Measurements from ENCODE around the gene KCNIP4.

Gene KCNIP4

GRCh38 chr4:20984576-20984836 is 964.1 kb downstream of the KCNIP4 start:
- Histone ChIP-seq H3K9ac (ENCODE audit: low read length) (no peak overlapping the region), H3K36me3 (ENCODE audit: control insufficient read depth, insufficient read depth, low read length) (no peaks in the 10 kb centered on the region), H3K4me3 (ENCODE audit: low read length) (no peak overlapping the region), H3K9me3 (ENCODE audit: control insufficient read depth, low read length) (no peaks in the 10 kb centered on the region), H3K27me3 (ENCODE audit: control insufficient read depth, insufficient read depth, low read length) (peaks cover 7% of the 10 kb centered on the region), H3K4me1 (ENCODE audit: control insufficient read depth, insufficient read depth, low read length) (no peaks in the 10 kb centered on the region)

- no peak overlapping the region for H3K4me3 ChIP-seq (ENCODE audit: low read length)
Observed at GRCh38 chr4:20983763-20984575, 964.6 kb downstream of the KCNIP4 start.

GRCh38 chr4:20982544-20982943 is 966.0 kb downstream of the KCNIP4 start:
- no peak overlapping the region for H3K4me3 ChIP-seq (ENCODE audit: low read length)
- no peaks in the 10 kb centered on the region for H3K4me1 ChIP-seq (ENCODE audit: control insufficient read depth, insufficient read depth, low read length)
- H3K9me3 ChIP-seq (ENCODE audit: control insufficient read depth, low read length): no peaks in the 10 kb centered on the region
- no peaks in the 10 kb centered on the region for H3K36me3 ChIP-seq (ENCODE audit: control insufficient read depth, insufficient read depth, low read length)
- H3K9ac ChIP-seq (ENCODE audit: low read length): no peak overlapping the region
- peaks cover 7% of the 10 kb centered on the region for H3K27me3 ChIP-seq (ENCODE audit: control insufficient read depth, insufficient read depth, low read length)

More at GRCh38 chr4:20983763-20984575, 964.6 kb downstream of the KCNIP4 start:
- no peaks in the 10 kb centered on the region for H3K36me3 ChIP-seq (ENCODE audit: control insufficient read depth, insufficient read depth, low read length)
- no peak overlapping the region for H3K9ac ChIP-seq (ENCODE audit: low read length)
- no peaks in the 10 kb centered on the region for H3K9me3 ChIP-seq (ENCODE audit: control insufficient read depth, low read length)
- H3K27me3 ChIP-seq (ENCODE audit: control insufficient read depth, insufficient read depth, low read length): peaks cover 7% of the 10 kb centered on the region
- no peaks in the 10 kb centered on the region for H3K4me1 ChIP-seq (ENCODE audit: control insufficient read depth, insufficient read depth, low read length)

GRCh38 chr4:20960291-20960690 is 988.3 kb downstream of the KCNIP4 start:
- H3K27me3 ChIP-seq (ENCODE audit: control insufficient read depth, insufficient read depth, low read length): no peaks in the 10 kb centered on the region
- H3K36me3 ChIP-seq (ENCODE audit: control insufficient read depth, insufficient read depth, low read length): no peaks in the 10 kb centered on the region
- no peaks in the 10 kb centered on the region for H3K4me1 ChIP-seq (ENCODE audit: control insufficient read depth, insufficient read depth, low read length)
- no peak overlapping the region for H3K9ac ChIP-seq (ENCODE audit: low read length)
- no peak overlapping the region for H3K4me3 ChIP-seq (ENCODE audit: low read length)
- H3K9me3 ChIP-seq (ENCODE audit: control insufficient read depth, low read length): no peaks in the 10 kb centered on the region

- Histone ChIP-seq H3K9me3 (ENCODE audit: control insufficient read depth, low read length) (no peaks in the 10 kb centered on the region), H3K4me1 (ENCODE audit: control insufficient read depth, insufficient read depth, low read length) (no peaks in the 10 kb centered on the region), H3K27me3 (ENCODE audit: control insufficient read depth, insufficient read depth, low read length) (no peaks in the 10 kb centered on the region), H3K9ac (ENCODE audit: low read length) (no peak overlapping the region), H3K36me3 (ENCODE audit: control insufficient read depth, insufficient read depth, low read length) (no peaks in the 10 kb centered on the region), H3K4me3 (ENCODE audit: low read length) (no peak overlapping the region)
Observed at GRCh38 chr4:20954541-20954940, 994.0 kb downstream of the KCNIP4 start.

- H3K27me3 ChIP-seq (ENCODE audit: control insufficient read depth, insufficient read depth, low read length): no peaks in the 10 kb centered on the region
- H3K9ac ChIP-seq (ENCODE audit: low read length): no peak overlapping the region
- H3K9me3 ChIP-seq (ENCODE audit: control insufficient read depth, low read length): no peaks in the 10 kb centered on the region
- no peaks in the 10 kb centered on the region for H3K36me3 ChIP-seq (ENCODE audit: control insufficient read depth, insufficient read depth, low read length)
- H3K4me3 ChIP-seq (ENCODE audit: low read length): no peak overlapping the region
- no peaks in the 10 kb centered on the region for H3K4me1 ChIP-seq (ENCODE audit: control insufficient read depth, insufficient read depth, low read length)
Observed at GRCh38 chr4:20944961-20945360, 1003.6 kb downstream of the KCNIP4 start.

- no peak overlapping the region for H3K4me3 ChIP-seq (ENCODE audit: low read length)
Observed at GRCh38 chr4:20944451-20944850, 1004.1 kb downstream of the KCNIP4 start.

GRCh38 chr4:20938204-20938603 is 1010.4 kb downstream of the KCNIP4 start:
- Histone ChIP-seq H3K27me3 (ENCODE audit: control insufficient read depth, insufficient read depth, low read length) (no peaks in the 10 kb centered on the region), H3K4me3 (ENCODE audit: low read length) (no peak overlapping the region)

More at GRCh38 chr4:20944451-20944850, 1004.1 kb downstream of the KCNIP4 start:
- H3K9ac ChIP-seq (ENCODE audit: low read length): no peak overlapping the region
- H3K36me3 ChIP-seq (ENCODE audit: control insufficient read depth, insufficient read depth, low read length): no peaks in the 10 kb centered on the region
- H3K4me1 ChIP-seq (ENCODE audit: control insufficient read depth, insufficient read depth, low read length): no peaks in the 10 kb centered on the region
- H3K9me3 ChIP-seq (ENCODE audit: control insufficient read depth, low read length): no peaks in the 10 kb centered on the region
- no peaks in the 10 kb centered on the region for H3K27me3 ChIP-seq (ENCODE audit: control insufficient read depth, insufficient read depth, low read length)

GRCh38 chr4:20926529-20926928 is 1022.0 kb downstream of the KCNIP4 start:
- H3K27me3 ChIP-seq (ENCODE audit: control insufficient read depth, insufficient read depth, low read length): no peaks in the 10 kb centered on the region
- no peak overlapping the region for H3K4me3 ChIP-seq (ENCODE audit: low read length)
- no peaks in the 10 kb centered on the region for H3K36me3 ChIP-seq (ENCODE audit: control insufficient read depth, insufficient read depth, low read length)
- no peaks in the 10 kb centered on the region for H3K9me3 ChIP-seq (ENCODE audit: control insufficient read depth, low read length)
- H3K4me1 ChIP-seq (ENCODE audit: control insufficient read depth, insufficient read depth, low read length): no peaks in the 10 kb centered on the region
- H3K9ac ChIP-seq (ENCODE audit: low read length): no peak overlapping the region

More at GRCh38 chr4:20938204-20938603, 1010.4 kb downstream of the KCNIP4 start:
- no peaks in the 10 kb centered on the region for H3K4me1 ChIP-seq (ENCODE audit: control insufficient read depth, insufficient read depth, low read length)
- H3K9ac ChIP-seq (ENCODE audit: low read length): no peak overlapping the region
- H3K36me3 ChIP-seq (ENCODE audit: control insufficient read depth, insufficient read depth, low read length): no peaks in the 10 kb centered on the region
- H3K9me3 ChIP-seq (ENCODE audit: control insufficient read depth, low read length): no peaks in the 10 kb centered on the region

- Histone ChIP-seq H3K27me3 (ENCODE audit: control insufficient read depth, insufficient read depth, low read length) (no peaks in the 10 kb centered on the region), H3K9me3 (ENCODE audit: control insufficient read depth, low read length) (no peaks in the 10 kb centered on the region), H3K36me3 (ENCODE audit: control insufficient read depth, insufficient read depth, low read length) (no peaks in the 10 kb centered on the region), H3K9ac (ENCODE audit: low read length) (no peak overlapping the region), H3K4me1 (ENCODE audit: control insufficient read depth, insufficient read depth, low read length) (no peaks in the 10 kb centered on the region), H3K4me3 (ENCODE audit: low read length) (no peak overlapping the region)
Observed at GRCh38 chr4:20925176-20925575, 1023.4 kb downstream of the KCNIP4 start.

- H3K36me3 ChIP-seq (ENCODE audit: control insufficient read depth, insufficient read depth, low read length): no peaks in the 10 kb centered on the region
- H3K9ac ChIP-seq (ENCODE audit: low read length): no peak overlapping the region
- H3K27me3 ChIP-seq (ENCODE audit: control insufficient read depth, insufficient read depth, low read length): no peaks in the 10 kb centered on the region
- no peaks in the 10 kb centered on the region for H3K9me3 ChIP-seq (ENCODE audit: control insufficient read depth, low read length)
- no peak overlapping the region for H3K4me3 ChIP-seq (ENCODE audit: low read length)
- no peaks in the 10 kb centered on the region for H3K4me1 ChIP-seq (ENCODE audit: control insufficient read depth, insufficient read depth, low read length)
Observed at GRCh38 chr4:20922962-20923361, 1025.6 kb downstream of the KCNIP4 start.

- no peaks in the 10 kb centered on the region for H3K4me1 ChIP-seq (ENCODE audit: control insufficient read depth, insufficient read depth, low read length)
- no peak overlapping the region for H3K9ac ChIP-seq (ENCODE audit: low read length)
- H3K27me3 ChIP-seq (ENCODE audit: control insufficient read depth, insufficient read depth, low read length): no peaks in the 10 kb centered on the region
- H3K4me3 ChIP-seq (ENCODE audit: low read length): no peak overlapping the region
- no peaks in the 10 kb centered on the region for H3K36me3 ChIP-seq (ENCODE audit: control insufficient read depth, insufficient read depth, low read length)
- H3K9me3 ChIP-seq (ENCODE audit: control insufficient read depth, low read length): no peaks in the 10 kb centered on the region
Observed at GRCh38 chr4:20916106-20916505, 1032.5 kb downstream of the KCNIP4 start.

- no peaks in the 10 kb centered on the region for H3K27me3 ChIP-seq (ENCODE audit: control insufficient read depth, insufficient read depth, low read length)
- no peaks in the 10 kb centered on the region for H3K36me3 ChIP-seq (ENCODE audit: control insufficient read depth, insufficient read depth, low read length)
- no peak overlapping the region for H3K4me3 ChIP-seq (ENCODE audit: low read length)
- no peak overlapping the region for H3K9ac ChIP-seq (ENCODE audit: low read length)
- H3K9me3 ChIP-seq (ENCODE audit: control insufficient read depth, low read length): no peaks in the 10 kb centered on the region
- no peaks in the 10 kb centered on the region for H3K4me1 ChIP-seq (ENCODE audit: control insufficient read depth, insufficient read depth, low read length)
Observed at GRCh38 chr4:20904966-20905365, 1043.6 kb downstream of the KCNIP4 start.

Measured in mucosa of stomach (tissue), 1 donor.